OCI-LY7 (cell line): ENCODE measurements around the gene ZNF367. TPM values are rescaled to one million over a fixed set of nuclear protein-coding genes. Genes with fewer than 3 reads are reported as not detected.

ENCODE experiments used
- BruUV-seq: library from RNA; stranded (reverse); fragments of 400-500 nt; replicated peaks from 2 replicates; lab custom pipeline; 2021; lab: Mats Ljungman, UMichigan
- CTCF ChIA-PET: fragments of 300-600 bp; sonication (Branson Sonifier 250); formaldehyde crosslinking; loops from one replicate; lab custom pipeline; 2022; ENCODE audit warnings: antibody characterized with exemption; ENCODE audit not compliant: unreplicated experiment; lab: Charles Lee
- POLR2A ChIA-PET: fragments of 300-600 bp; sonication (Branson Sonifier 250); formaldehyde crosslinking; loops from one replicate; lab custom pipeline; 2022; ENCODE audit warnings: antibody characterized with exemption; lab: Charles Lee
- DNase-seq: peaks from one replicate; pipeline ENCODE4 v3.0.0-alpha.2; 2015; ENCODE audit warnings: low spot score
- H2AFZ ChIP-seq: fragments of 200-600 bp; sonication (generic), shearing (Covaris generic); 2 replicates; pipeline ENCODE4 v1.6.1; 2014; ENCODE audit warnings: mild to moderate bottlenecking, antibody characterized with exemption, low read length, moderate library complexity
- H3K27ac ChIP-seq: fragments of 200-600 bp; sonication (generic); 2 replicates; pipeline ENCODE4 v1.5.1; 2014; ENCODE audit warnings: mixed run types, low read depth, mild to moderate bottlenecking, moderate library complexity, low read length, inconsistent platforms; ENCODE audit not compliant: poor library complexity, severe bottlenecking
- H3K36me3 ChIP-seq: fragments of 200-600 bp; sonication (generic); 2 replicates; pipeline ENCODE4 v1.6.1; 2014; ENCODE audit warnings: mild to moderate bottlenecking, antibody characterized with exemption, low read length, moderate library complexity, mixed read lengths; ENCODE audit not compliant: insufficient read depth
- H3K4me1 ChIP-seq: fragments of 200-600 bp; sonication (generic); 2 replicates; pipeline ENCODE4 v1.5.1; 2014; ENCODE audit warnings: mild to moderate bottlenecking, low read length; ENCODE audit not compliant: insufficient read depth, poor library complexity, severe bottlenecking
- H3K4me2 ChIP-seq: fragments of 200-600 bp; sonication (generic); 2 replicates; pipeline ENCODE4 v1.6.1; 2014; ENCODE audit warnings: mild to moderate bottlenecking, low read length
- H3K4me3 ChIP-seq: fragments of 200-600 bp; sonication (generic); 2 replicates; pipeline ENCODE4 v1.5.1; 2014; ENCODE audit warnings: mild to moderate bottlenecking, low read depth, low read length; ENCODE audit not compliant: poor library complexity, severe bottlenecking
- H3K79me2 ChIP-seq: fragments of 200-600 bp; sonication (generic); 2 replicates; pipeline ENCODE4 v1.6.1; 2016; ENCODE audit warnings: low read depth, mild to moderate bottlenecking, low read length, moderate library complexity, mixed read lengths; ENCODE audit not compliant: insufficient read depth
- H3K9me2 ChIP-seq: fragments of 200-600 bp; sonication (generic); 2 replicates; pipeline ENCODE4 v1.6.1; 2016; ENCODE audit warnings: mild to moderate bottlenecking, low read length, mixed read lengths; ENCODE audit not compliant: insufficient read depth
- H3K9me3 ChIP-seq: fragments of 200-600 bp; sonication (generic); 2 replicates; pipeline ENCODE4 v1.6.1; 2014; ENCODE audit warnings: mild to moderate bottlenecking, mixed run types, low read length, mixed read lengths
- H4K20me1 ChIP-seq: fragments of 200-600 bp; sonication (generic); 2 replicates; pipeline ENCODE4 v1.6.1; 2014; ENCODE audit warnings: mild to moderate bottlenecking, antibody characterized with exemption, low read length, moderate library complexity, mixed read lengths; ENCODE audit not compliant: insufficient read depth
- CTCF ChIP-seq: fragments of 200-600 bp; sonication (generic); conservative IDR thresholded peaks from 2 replicates; pipeline ENCODE4 v1.5.1; 2014; ENCODE audit warnings: mild to moderate bottlenecking, antibody characterized with exemption, low read length, moderate library complexity, mixed read lengths
- EZH2phosphoT487 ChIP-seq: fragments of 200-600 bp; sonication (generic); IDR thresholded peaks from 2 replicates; pipeline ENCODE4 v1.6.1; 2018; ENCODE audit warnings: low read depth, borderline replicate concordance, mild to moderate bottlenecking, mixed run types, antibody characterized with exemption, low read length, moderate library complexity, mixed read lengths
- intact Hi-C: fragments of 100-400 bp; cut with micrococcal nuclease; formaldehyde crosslinking; loops from one replicate; pipeline ENCODE4 v1.10.0; 2022; ENCODE audit not compliant: unreplicated experiment
- total RNA-seq, 2 experiments: library from RNA; depleted of rRNA in 1 of 2; stranded (reverse); fragments of >200 nt in 1 of 2; shearing (Covaris generic) in 1 of 2; gene quantifications; 2 replicates each; pipeline ENCODE4 v1.2.3, GENCODE V29; 2014 to 2022

The ZNF367 gene
- total RNA-seq, 2 experiments from 2014 or later, result 24.6 to 35.1 TPM

DNA sequence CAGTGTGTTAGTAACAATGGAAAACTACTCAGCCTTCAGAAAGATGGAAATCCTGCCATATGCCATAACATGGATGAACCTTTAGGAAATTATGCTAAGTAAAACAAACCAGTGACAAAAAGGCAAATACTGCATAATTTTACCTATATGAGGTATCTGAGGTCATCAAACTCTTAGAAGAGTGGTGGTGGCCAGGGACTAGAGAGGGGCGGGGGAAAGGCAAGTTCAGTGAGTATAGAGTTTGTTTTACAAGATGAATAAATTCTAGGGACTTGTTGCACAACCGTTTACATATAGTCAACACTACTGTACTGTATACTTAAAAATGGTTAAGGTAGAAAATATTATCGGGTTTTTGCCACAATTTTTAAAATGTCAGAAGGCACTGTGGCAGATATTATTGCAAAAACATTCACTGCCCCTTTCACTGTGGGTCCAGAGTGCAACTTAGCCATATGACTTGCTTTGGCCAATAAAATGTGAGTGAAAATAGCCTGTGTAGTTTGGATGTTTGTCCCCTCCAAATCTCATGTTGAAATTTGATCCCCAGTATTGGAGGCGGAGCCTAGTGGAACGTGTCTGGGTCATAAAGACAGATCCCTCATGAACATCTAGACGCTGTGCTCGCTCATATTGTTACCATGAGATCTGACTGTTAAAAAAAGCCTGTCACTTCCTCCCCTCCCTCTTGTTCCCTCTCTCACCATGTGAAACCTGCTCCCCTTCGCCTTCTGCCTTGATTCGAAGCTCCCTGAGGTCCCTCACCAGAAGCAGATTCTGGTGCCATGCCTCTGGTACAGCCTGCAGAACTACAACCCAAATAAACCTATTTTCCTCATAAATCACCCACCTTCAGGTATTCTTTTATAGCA is 9.5 kb downstream of the ZNF367 start:
- H2AFZ ChIP-seq, result no peak overlapping the region
- POLR2A ChIA-PET, result interaction anchor here (1.0 kb wide), 1 partner anchor 8 kb away, joined by 4 read pairs; no protein-coding TSS in a partner anchor
- intact Hi-C loops, result no loop called here
- H3K27ac ChIP-seq, result no peak overlapping the region
- H3K79me2 ChIP-seq, result peaks cover 97% of the 10 kb centered on the region
- H3K36me3 ChIP-seq, result peaks cover 79% of the 10 kb centered on the region
- no peaks in the 10 kb centered on the region for H3K9me3 ChIP-seq
- CTCF ChIA-PET, result no interaction called here
- peaks cover 28% of the 10 kb centered on the region for H3K4me1 ChIP-seq
- no peaks in the 10 kb centered on the region for H3K9me2 ChIP-seq
- H3K4me2 ChIP-seq, result no peak overlapping the region
- DNase-seq, result no peak
- peaks cover 36% of the 10 kb centered on the region for H4K20me1 ChIP-seq
- TF ChIP-seq EZH2phosphoT487, result no peak
- TF ChIP-seq CTCF, result no peak
- H3K4me3 ChIP-seq, result no peak overlapping the region
- no TSS peak for BruUV-seq

- peaks cover 19% of the 10 kb centered on the region for H4K20me1 ChIP-seq
- no peak overlapping the region for H3K4me3 ChIP-seq
- BruUV-seq, result no TSS peak
- no peaks in the 10 kb centered on the region for H3K9me3 ChIP-seq
- DNase-seq, result no peak
- peaks cover 25% of the 10 kb centered on the region for H3K4me1 ChIP-seq
- CTCF ChIA-PET, result no interaction called here
- H3K27ac ChIP-seq, result peak overlapping the region; percentile 55
- intact Hi-C loops, result no loop called here
- no peaks in the 10 kb centered on the region for H3K9me2 ChIP-seq
- H3K79me2 ChIP-seq, result peaks cover 97% of the 10 kb centered on the region
- H2AFZ ChIP-seq, result no peak overlapping the region
- TF ChIP-seq CTCF (no peak), EZH2phosphoT487 (no peak)
- peak overlapping the region; percentile 34; the same call in 1 of the 2 replicates for H3K4me2 ChIP-seq
- POLR2A ChIA-PET, result interaction anchor here (1.3 to 2.1 kb wide), 2 partner anchors 9 to 14 kb away, joined by 4 to 8 read pairs; no protein-coding TSS in a partner anchor
- peaks cover 74% of the 10 kb centered on the region for H3K36me3 ChIP-seq
These were observed 17.8 kb downstream of the ZNF367 start for GRCh38 chr9:96400132-96400910.
